ENCODE results near the gene SH3PXD2A.

Gene SH3PXD2A

GRCh38 chr10:103764296-103765088 is 90.9 kb downstream of the SH3PXD2A start:
- DNase-seq (no peak), ATAC-seq (ENCODE audit: insufficient read depth, low read depth) (no peak)
- Histone ChIP-seq H3K36me3 (ENCODE audit: insufficient read depth, low read length) (no peaks in the 10 kb centered on the region), H3K9ac (ENCODE audit: low read depth, low read length) (no peak overlapping the region), H4K20me1 (ENCODE audit: insufficient read depth, low read length) (no peaks in the 10 kb centered on the region), H3K79me2 (ENCODE audit: insufficient read depth, low read length) (no peaks in the 10 kb centered on the region), H3K4me1 (ENCODE audit: insufficient read depth, low read length) (peaks cover 20% of the 10 kb centered on the region), H3K4me2 (ENCODE audit: insufficient read depth, low read length) (no peak overlapping the region), H3K9me3 (ENCODE audit: insufficient read depth, low read length, severe bottlenecking) (no peaks in the 10 kb centered on the region), H3K27ac (ENCODE audit: low read length) (no peak overlapping the region), H3K4me3 (ENCODE audit: low read depth in 1 of 2, low read length in 2 of 2) (no peak overlapping the region), H2AFZ (ENCODE audit: low read depth, low read length) (peak overlapping the region; percentile 0; the same call in 1 of the 2 replicates), H3K27me3 (ENCODE audit: insufficient read depth, low read length, poor library complexity) (peaks cover 4% of the 10 kb centered on the region)
- no peak for TF ChIP-seq EZH2 (IDR thresholded peaks at IDR 0.05; ENCODE audit: borderline replicate concordance, low read depth, low read length, severe bottlenecking)
- TF ChIP-seq, protein P1, sequence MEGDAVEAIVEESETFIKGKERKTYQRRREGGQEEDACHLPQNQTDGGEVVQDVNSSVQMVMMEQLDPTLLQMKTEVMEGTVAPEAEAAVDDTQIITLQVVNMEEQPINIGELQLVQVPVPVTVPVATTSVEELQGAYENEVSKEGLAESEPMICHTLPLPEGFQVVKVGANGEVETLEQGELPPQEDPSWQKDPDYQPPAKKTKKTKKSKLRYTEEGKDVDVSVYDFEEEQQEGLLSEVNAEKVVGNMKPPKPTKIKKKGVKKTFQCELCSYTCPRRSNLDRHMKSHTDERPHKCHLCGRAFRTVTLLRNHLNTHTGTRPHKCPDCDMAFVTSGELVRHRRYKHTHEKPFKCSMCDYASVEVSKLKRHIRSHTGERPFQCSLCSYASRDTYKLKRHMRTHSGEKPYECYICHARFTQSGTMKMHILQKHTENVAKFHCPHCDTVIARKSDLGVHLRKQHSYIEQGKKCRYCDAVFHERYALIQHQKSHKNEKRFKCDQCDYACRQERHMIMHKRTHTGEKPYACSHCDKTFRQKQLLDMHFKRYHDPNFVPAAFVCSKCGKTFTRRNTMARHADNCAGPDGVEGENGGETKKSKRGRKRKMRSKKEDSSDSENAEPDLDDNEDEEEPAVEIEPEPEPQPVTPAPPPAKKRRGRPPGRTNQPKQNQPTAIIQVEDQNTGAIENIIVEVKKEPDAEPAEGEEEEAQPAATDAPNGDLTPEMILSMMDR (IDR thresholded peaks at IDR 0.05; ENCODE audit: borderline replicate concordance, extremely low read depth, low read length, poor library complexity, severe bottlenecking), result no peak

DNA sequence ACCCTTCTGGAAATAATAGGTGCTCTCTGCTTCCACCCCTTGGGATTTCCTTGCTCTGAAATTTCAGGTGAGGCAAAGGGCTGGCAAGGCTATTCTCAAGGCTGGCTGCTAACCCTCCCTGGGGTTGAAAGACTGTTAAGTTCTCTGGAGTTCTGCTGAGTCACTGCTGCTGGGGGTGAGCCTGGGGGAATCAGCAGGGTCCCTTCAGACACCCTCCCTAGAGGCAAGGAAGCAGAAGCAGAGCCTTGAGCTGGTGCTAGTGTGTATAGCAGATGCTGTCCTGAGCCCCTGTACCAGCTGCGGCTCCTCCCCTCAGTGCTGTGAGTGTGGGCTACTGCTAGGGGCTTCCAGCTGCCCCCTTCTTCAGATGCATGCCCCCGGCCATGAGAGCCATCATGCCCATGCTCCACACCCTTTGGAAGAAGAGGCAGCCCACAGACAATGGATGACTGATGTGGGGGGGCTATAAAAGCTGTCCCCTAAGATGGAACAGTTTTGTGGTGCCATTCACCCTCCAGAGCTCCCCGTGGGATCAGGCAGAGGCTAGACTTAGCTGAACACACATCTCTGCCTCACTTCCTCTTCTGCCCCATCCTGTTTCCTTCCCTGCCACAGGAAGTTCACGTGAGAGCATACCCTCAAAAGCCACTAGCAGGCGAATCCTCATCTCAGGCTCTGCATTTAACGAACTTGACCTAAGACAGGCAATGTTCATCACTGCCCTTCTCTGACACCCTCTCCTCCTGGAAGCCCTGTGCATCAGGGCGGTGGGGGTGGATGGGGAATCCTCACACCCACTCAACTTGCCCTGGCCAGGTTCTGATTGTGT is 91.8 kb downstream of the SH3PXD2A start:
- TF ChIP-seq, protein P1 (IDR thresholded peaks at IDR 0.05; ENCODE audit: borderline replicate concordance, extremely low read depth, low read length, poor library complexity, severe bottlenecking), result no peak
- TF ChIP-seq EZH2 (IDR thresholded peaks at IDR 0.05; ENCODE audit: borderline replicate concordance, low read depth, low read length, severe bottlenecking), result no peak
- no peaks in the 10 kb centered on the region for H4K20me1 ChIP-seq (ENCODE audit: insufficient read depth, low read length)
- no peak overlapping the region for H3K4me3 ChIP-seq (ENCODE audit: low read depth in 1 of 2, low read length in 2 of 2)
- no peak overlapping the region for H3K9ac ChIP-seq (ENCODE audit: low read depth, low read length)
- peak; percentile 54 for DNase-seq
- no peaks in the 10 kb centered on the region for H3K36me3 ChIP-seq (ENCODE audit: insufficient read depth, low read length)
- no peak overlapping the region; the same call in 1 of the 2 replicates for H3K4me2 ChIP-seq (ENCODE audit: insufficient read depth, low read length)
- no peaks in the 10 kb centered on the region for H3K79me2 ChIP-seq (ENCODE audit: insufficient read depth, low read length)
- peak overlapping the region; percentile 38 for H2AFZ ChIP-seq (ENCODE audit: low read depth, low read length)
- no peak overlapping the region for H3K27ac ChIP-seq (ENCODE audit: low read length)
- H3K27me3 ChIP-seq (ENCODE audit: insufficient read depth, low read length, poor library complexity), result peaks cover 4% of the 10 kb centered on the region
- peaks cover 20% of the 10 kb centered on the region for H3K4me1 ChIP-seq (ENCODE audit: insufficient read depth, low read length)
- ATAC-seq (ENCODE audit: insufficient read depth, low read depth), result peak; percentile 80
- H3K9me3 ChIP-seq (ENCODE audit: insufficient read depth, low read length, severe bottlenecking), result no peaks in the 10 kb centered on the region

DNA sequence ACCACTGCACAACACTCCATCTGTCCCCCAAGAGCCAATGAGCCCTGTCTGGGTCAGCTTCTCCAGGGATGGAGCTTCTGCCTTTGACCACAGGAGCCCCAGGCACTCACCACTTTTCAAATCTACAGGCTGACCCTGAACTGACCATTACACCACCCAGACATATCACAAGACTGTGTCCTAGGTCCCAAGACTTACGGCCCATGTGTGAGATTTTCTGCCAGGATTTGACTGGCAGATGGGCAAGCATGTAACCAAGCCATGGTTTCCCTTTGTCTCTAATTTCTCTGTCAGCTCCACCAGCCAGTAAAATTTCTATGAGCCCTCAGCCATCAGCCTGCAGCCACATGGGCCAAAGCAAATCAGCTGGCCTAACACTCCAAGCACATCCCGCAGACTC is 92.5 kb downstream of the SH3PXD2A start:
- Histone ChIP-seq H2AFZ (ENCODE audit: low read depth, low read length) (no peak overlapping the region), H3K79me2 (ENCODE audit: insufficient read depth, low read length) (no peaks in the 10 kb centered on the region), H3K4me2 (ENCODE audit: insufficient read depth, low read length) (no peak overlapping the region), H3K27ac (ENCODE audit: low read length) (no peak overlapping the region), H3K4me1 (ENCODE audit: insufficient read depth, low read length) (peaks cover 23% of the 10 kb centered on the region), H4K20me1 (ENCODE audit: insufficient read depth, low read length) (peaks cover under 1% of the 10 kb centered on the region), H3K27me3 (ENCODE audit: insufficient read depth, low read length, poor library complexity) (peaks cover 9% of the 10 kb centered on the region), H3K9me3 (ENCODE audit: insufficient read depth, low read length, severe bottlenecking) (no peaks in the 10 kb centered on the region), H3K4me3 (ENCODE audit: low read depth in 1 of 2, low read length in 2 of 2) (no peak overlapping the region), H3K9ac (ENCODE audit: low read depth, low read length) (no peak overlapping the region), H3K36me3 (ENCODE audit: insufficient read depth, low read length) (no peaks in the 10 kb centered on the region)
- no peak for TF ChIP-seq EZH2 (IDR thresholded peaks at IDR 0.05; ENCODE audit: borderline replicate concordance, low read depth, low read length, severe bottlenecking)
- TF ChIP-seq, protein P1 (IDR thresholded peaks at IDR 0.05; ENCODE audit: borderline replicate concordance, extremely low read depth, low read length, poor library complexity, severe bottlenecking), result no peak
- no peak for DNase-seq
- no peak for ATAC-seq (ENCODE audit: insufficient read depth, low read depth)

Data from DND-41 (cell line).